ACC112 (cell line): ENCODE results near the gene ZNF622.

Experiments used
- H2AFZ ChIP-seq: fragments of 200-600 bp; sonication (generic); one replicate; pipeline ENCODE4 v1.6.0; 2017; ENCODE audit warnings: antibody characterized with exemption, low read length; ENCODE audit not compliant: unreplicated experiment
- H3K27ac ChIP-seq: fragments of 200-600 bp; sonication (generic); 2 replicates; pipeline ENCODE4 v1.5.1; 2014; ENCODE audit warnings: low read depth, mild to moderate bottlenecking, antibody characterized with exemption, low read length, moderate library complexity
- H3K27me3 ChIP-seq: fragments of 200-600 bp; sonication (generic); 2 replicates; pipeline ENCODE4 v1.6.1; 2014; ENCODE audit warnings: mild to moderate bottlenecking, antibody characterized with exemption, low read length, moderate library complexity, mixed read lengths; ENCODE audit not compliant: insufficient read depth
- H3K36me3 ChIP-seq: fragments of 200-600 bp; sonication (generic); 2 replicates; pipeline ENCODE4 v1.6.1; 2016; ENCODE audit warnings: mild to moderate bottlenecking, antibody characterized with exemption, low read length, moderate library complexity, mixed read lengths; ENCODE audit not compliant: insufficient read depth
- H3K4me1 ChIP-seq: fragments of 200-600 bp; sonication (generic); one replicate; pipeline ENCODE4 v1.6.1; 2016; ENCODE audit warnings: low read length, mixed read lengths; ENCODE audit not compliant: insufficient read depth, unreplicated experiment, control insufficient read depth
- H3K4me3 ChIP-seq: fragments of 200-600 bp; sonication (generic); 2 replicates; pipeline ENCODE4 v1.5.1; 2014; ENCODE audit warnings: mild to moderate bottlenecking, low read depth, low read length
- H3K79me2 ChIP-seq: fragments of 200-600 bp; sonication (generic); one replicate; pipeline ENCODE4 v1.6.0; 2016; ENCODE audit warnings: low read length; ENCODE audit not compliant: control insufficient read depth, unreplicated experiment, insufficient read depth

The ZNF622 gene

DNA sequence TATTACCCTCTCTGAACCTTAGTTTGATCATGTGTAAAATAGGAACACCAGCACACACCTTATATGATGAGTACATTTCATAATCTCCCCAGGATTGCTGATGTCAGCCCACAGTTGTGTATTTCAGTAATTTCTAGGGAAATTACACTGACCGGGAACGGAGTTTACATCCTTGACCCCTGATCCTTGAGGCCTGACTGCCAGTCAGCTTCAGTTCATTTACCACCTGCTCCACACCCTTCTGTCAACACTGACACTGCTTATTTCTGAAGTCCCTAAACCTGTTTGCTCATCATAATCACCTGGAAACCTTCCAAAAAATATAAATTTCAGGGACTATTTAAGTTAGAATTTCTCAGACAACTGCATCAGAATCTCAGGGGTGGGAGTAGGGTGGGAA, 55.3 kb downstream of the ZNF622 start:
- Histone ChIP-seq H3K79me2 (no peaks in the 10 kb centered on the region), H3K27me3 (peaks cover 50% of the 10 kb centered on the region), H2AFZ (no peak overlapping the region), H3K36me3 (no peaks in the 10 kb centered on the region), H3K4me3 (no peak overlapping the region), H3K27ac (no peak overlapping the region), H3K4me1 (no peaks in the 10 kb centered on the region)

GRCh38 chr5:16406630-16407029, 59.0 kb downstream of the ZNF622 start:
- H2AFZ ChIP-seq, result no peak overlapping the region

DNA sequence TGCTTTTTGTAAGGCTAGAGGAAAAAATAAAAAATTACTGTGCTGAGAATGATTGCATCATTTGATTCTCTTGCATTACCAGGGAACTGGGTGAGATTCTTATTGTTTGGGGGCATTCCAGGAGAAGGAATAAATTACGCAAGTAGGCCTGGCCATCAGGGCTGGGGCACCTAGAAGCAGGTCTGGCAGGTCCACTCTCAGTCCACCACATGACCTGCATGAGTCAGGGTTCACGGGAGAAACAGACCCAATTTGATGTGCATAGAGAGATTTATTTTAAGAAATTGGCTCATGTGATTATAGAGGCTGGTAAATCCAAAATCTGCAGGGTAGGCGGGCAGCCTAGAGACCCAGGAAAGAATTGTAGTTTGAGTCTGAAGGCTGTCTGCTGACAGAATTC, 59.6 kb downstream of the ZNF622 start:
- no peaks in the 10 kb centered on the region for H3K4me1 ChIP-seq
- no peak overlapping the region for H3K4me3 ChIP-seq
- peaks cover 42% of the 10 kb centered on the region for H3K27me3 ChIP-seq
- H3K27ac ChIP-seq, result no peak overlapping the region
- H2AFZ ChIP-seq, result no peak overlapping the region
- no peaks in the 10 kb centered on the region for H3K36me3 ChIP-seq
- H3K79me2 ChIP-seq, result no peaks in the 10 kb centered on the region

More at GRCh38 chr5:16406630-16407029, 59.0 kb downstream of the ZNF622 start:
- Histone ChIP-seq H3K79me2 (no peaks in the 10 kb centered on the region), H3K36me3 (no peaks in the 10 kb centered on the region), H3K27me3 (peaks cover 42% of the 10 kb centered on the region), H3K4me1 (no peaks in the 10 kb centered on the region), H3K4me3 (no peak overlapping the region), H3K27ac (no peak overlapping the region)
